Colonic mucosa (tissue), 4 donors: ENCODE measurements around the gene FAM222A. TPM values are rescaled to one million over a fixed set of nuclear protein-coding genes. Genes with fewer than 3 reads are reported as not detected.

Source experiments
- DNase-seq: peaks from one replicate; pipeline ENCODE4 v3.0.0-alpha.2; 2020
- H3K27ac ChIP-seq: fragments of 200-600 bp; one replicate; pipeline ENCODE4 v1.8.0; 2021
- H3K27me3 ChIP-seq: fragments of 200-600 bp; one replicate; pipeline ENCODE4 v1.8.0; 2021
- H3K36me3 ChIP-seq: fragments of 200-600 bp; one replicate; pipeline ENCODE4 v1.8.0; 2021
- H3K4me1 ChIP-seq: fragments of 200-600 bp; one replicate; pipeline ENCODE4 v1.8.0; 2021; ENCODE audit warnings: mild to moderate bottlenecking
- H3K4me3 ChIP-seq: fragments of 200-600 bp; one replicate; pipeline ENCODE4 v1.8.0; 2021
- H3K9ac ChIP-seq, 2 donors: one replicate each; pipeline ENCODE4 v1.7.0; 2013; ENCODE audit warnings: control low read depth in 2 of 2, low read depth in 2 of 2, low read length in 2 of 2
- H3K9me3 ChIP-seq: fragments of 200-600 bp; one replicate; pipeline ENCODE4 v1.8.0; 2021
- CTCF ChIP-seq: fragments of 200-600 bp; IDR thresholded peaks from one replicate; pipeline ENCODE4 v1.8.0; 2022; ENCODE audit warnings: antibody characterized with exemption, mild to moderate bottlenecking
- intact Hi-C: fragments of 100-400 bp; cut with DNase I; formaldehyde crosslinking; loops from one replicate; pipeline ENCODE4 v1.14.1; 2022
- total RNA-seq, 2 donors: library from RNA; stranded (reverse); fragmentation: NEBNext Ultra II Directional in 1 of 2; extraction: Animal tissue kit (Norgen Biotek cat#: 25700) in 1 of 2; gene quantifications; one replicate each; pipeline ENCODE4 v1.2.1, GENCODE V29; 2021
- donor health status: healthy.
- donor health status: DM: no; HTN: no; CAD: no.
- donor health status: DM: no; HTN: no; CAD: no.

The FAM222A gene
- total RNA-seq, 2 donors from 2014 or later, result 3.9 to 5.5 TPM

DNA sequence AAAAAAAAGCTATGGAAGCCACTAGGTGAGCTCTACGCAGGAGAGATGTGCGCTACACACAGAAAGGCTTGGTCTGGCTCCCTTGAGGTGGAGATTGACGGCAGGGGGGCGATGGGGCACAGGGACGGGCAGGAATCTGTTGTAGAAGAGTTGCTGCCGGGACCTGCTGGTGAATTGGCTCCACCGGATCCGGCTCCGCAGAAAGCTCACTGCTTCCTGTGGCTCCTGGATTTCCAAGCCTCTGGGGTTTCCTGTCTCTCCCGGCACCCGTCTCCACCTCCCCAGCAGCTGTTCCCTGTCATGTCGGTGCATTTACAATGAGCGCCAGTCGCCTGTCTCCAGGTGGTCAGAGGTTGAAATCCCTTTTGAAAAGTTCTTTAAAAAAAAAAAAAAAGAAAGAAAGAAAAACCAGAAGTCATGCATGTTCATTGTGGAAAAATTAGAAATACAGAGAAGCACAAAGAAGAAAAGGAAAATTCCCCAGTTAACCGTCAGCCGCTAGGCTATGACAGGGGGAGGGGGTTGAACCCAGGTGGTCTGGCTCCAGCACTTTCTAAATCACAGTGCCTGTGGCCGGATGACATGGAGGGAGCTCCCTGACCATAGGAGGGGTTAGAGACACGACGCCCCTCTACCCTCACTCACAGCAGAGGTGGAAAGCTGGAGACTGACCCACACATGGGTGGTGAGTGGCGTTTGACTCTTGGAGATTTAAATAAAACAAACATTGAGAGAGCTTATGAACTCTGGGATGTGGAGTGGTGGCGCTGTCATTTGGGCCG is 20.8 kb downstream of the FAM222A start:
- DNase-seq, result no peak
- no peak overlapping the region for H3K27ac ChIP-seq
- no peak overlapping the region for H3K9ac ChIP-seq
- intact Hi-C loops, result no loop called here
- no peaks in the 10 kb centered on the region for H3K4me1 ChIP-seq
- no peak overlapping the region for H3K4me3 ChIP-seq
- no peak for TF ChIP-seq CTCF
- H3K27me3 ChIP-seq, result no peaks in the 10 kb centered on the region
- no peaks in the 10 kb centered on the region for H3K36me3 ChIP-seq
- H3K9me3 ChIP-seq, result no peaks in the 10 kb centered on the region

DNA sequence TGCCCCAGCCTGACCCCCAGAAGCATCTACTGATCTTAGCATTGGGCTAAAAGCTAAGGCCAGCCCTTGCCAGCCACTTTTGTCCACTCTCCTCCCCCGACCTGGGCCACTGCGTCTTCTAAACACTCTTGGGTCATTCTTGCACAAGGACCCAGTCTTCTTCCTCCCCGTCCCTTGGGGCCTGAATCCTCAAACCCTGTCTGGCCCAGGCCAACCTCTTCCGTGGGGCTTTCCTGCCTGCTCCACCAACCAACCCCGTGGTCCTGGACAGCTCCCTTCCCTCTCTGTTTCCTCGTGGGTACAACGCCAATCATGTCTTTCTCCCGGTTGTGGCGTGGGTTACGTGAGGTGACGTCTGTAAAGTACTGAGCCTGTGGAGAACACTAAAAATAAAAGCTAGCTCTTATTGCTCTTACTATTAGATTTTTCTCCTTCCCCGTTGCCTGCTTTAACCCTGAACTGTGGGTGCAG is 21.5 kb downstream of the FAM222A start:
- H3K9ac ChIP-seq, result no peak overlapping the region
- DNase-seq, result no peak
- intact Hi-C loops, result no loop called here
- no peak overlapping the region for H3K4me3 ChIP-seq
- H3K27ac ChIP-seq, result no peak overlapping the region
- no peaks in the 10 kb centered on the region for H3K36me3 ChIP-seq
- H3K27me3 ChIP-seq, result no peaks in the 10 kb centered on the region
- no peaks in the 10 kb centered on the region for H3K4me1 ChIP-seq
- H3K9me3 ChIP-seq, result no peaks in the 10 kb centered on the region
- no peak for TF ChIP-seq CTCF

DNA sequence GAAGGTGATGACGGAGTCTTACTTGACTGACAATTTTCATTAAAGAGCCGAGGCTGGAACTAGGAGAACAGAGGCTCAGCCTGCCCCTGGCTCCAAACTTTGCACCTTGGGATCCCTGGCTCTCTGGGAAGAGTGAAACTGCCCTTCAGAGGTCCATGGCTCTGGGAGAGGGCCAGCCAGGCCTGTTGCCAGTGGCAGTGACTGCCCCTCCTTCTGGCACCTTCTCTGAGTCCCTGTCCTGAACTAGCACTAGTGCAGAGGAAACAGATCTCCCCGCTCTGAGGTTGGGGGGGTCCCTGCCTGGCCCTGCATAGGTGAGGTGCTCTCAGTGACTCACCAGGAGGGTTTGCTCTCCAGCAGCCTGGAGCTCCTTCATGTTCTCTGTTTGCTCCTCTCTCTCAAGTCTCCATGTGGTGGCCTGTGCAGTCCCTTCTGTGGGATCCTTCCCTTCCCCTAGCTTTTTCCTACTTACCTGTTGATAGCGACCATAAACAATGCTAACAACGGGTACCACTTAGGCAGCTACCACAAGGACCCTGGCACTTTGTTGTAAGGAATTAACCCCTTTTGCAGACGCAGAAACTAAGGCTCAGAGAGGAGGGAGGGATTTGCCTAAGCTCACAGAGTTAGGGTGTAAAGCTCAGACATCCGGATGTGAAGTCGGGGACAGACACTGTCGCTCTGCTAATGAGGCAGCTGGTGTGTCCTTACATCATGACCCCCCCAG is 22.4 kb downstream of the FAM222A start:
- Histone ChIP-seq H3K27me3 (no peaks in the 10 kb centered on the region), H3K9ac (no peak overlapping the region), H3K4me3 (no peak overlapping the region), H3K4me1 (no peaks in the 10 kb centered on the region), H3K9me3 (no peaks in the 10 kb centered on the region), H3K27ac (no peak overlapping the region), H3K36me3 (no peaks in the 10 kb centered on the region)
- intact Hi-C loops, result no loop called here
- DNase-seq, result no peak
- no peak for TF ChIP-seq CTCF

- no peak for TF ChIP-seq CTCF
- no peak for DNase-seq
- no peak overlapping the region for H3K27ac ChIP-seq
- intact Hi-C loops, result no loop called here
- no peaks in the 10 kb centered on the region for H3K27me3 ChIP-seq
- H3K4me3 ChIP-seq, result no peak overlapping the region
- no peaks in the 10 kb centered on the region for H3K9me3 ChIP-seq
- no peaks in the 10 kb centered on the region for H3K36me3 ChIP-seq
- H3K9ac ChIP-seq, result no peak overlapping the region
- no peaks in the 10 kb centered on the region for H3K4me1 ChIP-seq
These were observed 23.0 kb downstream of the FAM222A start for GRCh38 chr12:109736552-109737108.

GRCh38 chr12:109737126-109737525 is 23.5 kb downstream of the FAM222A start:
- Histone ChIP-seq H3K9ac (no peak overlapping the region), H3K9me3 (no peaks in the 10 kb centered on the region), H3K27ac (no peak overlapping the region), H3K4me1 (no peaks in the 10 kb centered on the region), H3K4me3 (no peak overlapping the region), H3K27me3 (no peaks in the 10 kb centered on the region), H3K36me3 (no peaks in the 10 kb centered on the region)
- intact Hi-C loops, result no loop called here
- no peak for TF ChIP-seq CTCF
- no peak for DNase-seq
